Measurements from ENCODE around the gene ST8SIA4. TPM values are rescaled to one million over a fixed set of nuclear protein-coding genes. Genes with fewer than 3 reads are reported as not detected.

ST8SIA4 gene
- total and polyA plus RNA-seq, 10 of the 15 experiments (the other 5 are each of a cell fraction or from before 2014, with no cell fraction given): 4.4 to 30.9 (median 19.5) TPM

- Histone ChIP-seq H4K20me1 (ENCODE audit: control insufficient read depth, insufficient read depth) (no peaks in the 10 kb centered on the region), H3K4me2 (ENCODE audit: control insufficient read depth, insufficient read depth) (peak overlapping the region; percentile 62), H3K27ac (ENCODE audit: control insufficient read depth, insufficient read depth) (peak overlapping the region; percentile 95), H3K4me3 (peak overlapping the region; percentile 2; the same call in 1 of the 2 replicates), H3K36me3 (ENCODE audit: control insufficient read depth in 2 of 2, insufficient read depth in 2 of 2, low read length in 1 of 2) (peaks cover 0 to 5% of the 10 kb centered on the region in 2 experiments; a peak in 1 of 4 replicates), H3K79me2 (ENCODE audit: control insufficient read depth, insufficient read depth, low read length) (peaks cover 39% of the 10 kb centered on the region), H2AFZ (ENCODE audit: control insufficient read depth, low read depth, low read length) (no peak overlapping the region), H3K9ac (ENCODE audit: control insufficient read depth, insufficient read depth, low read length) (peak overlapping the region; percentile 59), H3K4me1 (ENCODE audit: control insufficient read depth, insufficient read depth, low read length) (peaks cover 40% of the 10 kb centered on the region), H3K27me3 (replicated peaks in 1 of 2; ENCODE audit: control insufficient read depth in 2 of 2, insufficient read depth in 2 of 2, low read length in 1 of 2) (no peaks in the 10 kb centered on the region), H3K9me3 (replicated peaks; ENCODE audit: control insufficient read depth, insufficient read depth, low read length) (peaks cover 15% of the 10 kb centered on the region)
- intact Hi-C loops (cut with micrococcal nuclease; ENCODE audit: unreplicated experiment) (loop anchor here (1.0 to 5.0 kb wide), 7 partner anchors 11 to 207 kb away; no protein-coding TSS in a partner anchor), in situ Hi-C loops (cut with MboI) (loop anchor here (5.0 kb wide), 1 partner anchor 52 kb away; no protein-coding TSS in a partner anchor)
- CTCF ChIA-PET: interaction anchor here (0.9 to 2.6 kb wide), 16 partner anchors 9 to 244 kb away, joined by 3 to 23 read pairs (median 5); partner anchors contain the start of gene ST8SIA4
- ATAC-seq (peak; percentile 13), DNase-seq (ENCODE audit: low read depth, low spot score) (no peak), FAIRE-seq (no peak)
- RAD21 ChIA-PET (ENCODE audit: unreplicated experiment): interaction anchor here (0.8 to 4.8 kb wide), 23 partner anchors 8 to 218 kb away, joined by 3 to 86 read pairs (median 8); partner anchors contain the start of gene ST8SIA4
- WGBS (ENCODE audit: insufficient coverage, insufficient replicate concordance, low lambda C conversion rate, missing lambda C conversion rate): 77% methylated on average over 9 of the region's 9 CpGs
- SMC1A ChIA-PET (ENCODE audit: uncharacterized antibody, unreplicated experiment): interaction anchor here (0.7 to 2.7 kb wide), 31 partner anchors 10 to 852 kb away, joined by 3 to 137 read pairs (median 7); partner anchors contain the start of gene ST8SIA4
- POLR2A ChIA-PET: interaction anchor here (0.6 to 3.1 kb wide), 16 partner anchors 9 to 1910 kb away, joined by 3 to 33 read pairs (median 8); partner anchors contain the start of gene ST8SIA4
- no TSS peak for BruUV-seq (replicated peaks)
- TF ChIP-seq SP1 (IDR thresholded peaks at IDR 0.05; ENCODE audit: low read depth, low read length) (no peak), PAX5 (IDR thresholded peaks at IDR 0.05; ENCODE audit: borderline replicate concordance, low read depth, low read length) (no peak), HSF1 (IDR thresholded peaks at IDR 0.05; ENCODE audit: low read depth, low read length) (no peak), NKRF (conservative IDR thresholded peaks at IDR 0.05) (no peak), ZBED1 (IDR thresholded peaks at IDR 0.05; ENCODE audit: borderline replicate concordance) (no peak), NR2F1 (conservative IDR thresholded peaks at IDR 0.05) (no peak), ZNF24 (IDR thresholded peaks at IDR 0.05) (0 out of 2 replicates have a peak, but pooled peaks have one; percentile 34), SMARCA5 (IDR thresholded peaks at IDR 0.05) (no peak)
- TF ChIP-seq, protein P1, sequence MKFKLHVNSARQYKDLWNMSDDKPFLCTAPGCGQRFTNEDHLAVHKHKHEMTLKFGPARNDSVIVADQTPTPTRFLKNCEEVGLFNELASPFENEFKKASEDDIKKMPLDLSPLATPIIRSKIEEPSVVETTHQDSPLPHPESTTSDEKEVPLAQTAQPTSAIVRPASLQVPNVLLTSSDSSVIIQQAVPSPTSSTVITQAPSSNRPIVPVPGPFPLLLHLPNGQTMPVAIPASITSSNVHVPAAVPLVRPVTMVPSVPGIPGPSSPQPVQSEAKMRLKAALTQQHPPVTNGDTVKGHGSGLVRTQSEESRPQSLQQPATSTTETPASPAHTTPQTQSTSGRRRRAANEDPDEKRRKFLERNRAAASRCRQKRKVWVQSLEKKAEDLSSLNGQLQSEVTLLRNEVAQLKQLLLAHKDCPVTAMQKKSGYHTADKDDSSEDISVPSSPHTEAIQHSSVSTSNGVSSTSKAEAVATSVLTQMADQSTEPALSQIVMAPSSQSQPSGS (IDR thresholded peaks at IDR 0.05; ENCODE audit: low read length): 0 out of 2 replicates have a peak, but pooled peaks have one; percentile 25
- TF ChIP-seq, protein P2, sequence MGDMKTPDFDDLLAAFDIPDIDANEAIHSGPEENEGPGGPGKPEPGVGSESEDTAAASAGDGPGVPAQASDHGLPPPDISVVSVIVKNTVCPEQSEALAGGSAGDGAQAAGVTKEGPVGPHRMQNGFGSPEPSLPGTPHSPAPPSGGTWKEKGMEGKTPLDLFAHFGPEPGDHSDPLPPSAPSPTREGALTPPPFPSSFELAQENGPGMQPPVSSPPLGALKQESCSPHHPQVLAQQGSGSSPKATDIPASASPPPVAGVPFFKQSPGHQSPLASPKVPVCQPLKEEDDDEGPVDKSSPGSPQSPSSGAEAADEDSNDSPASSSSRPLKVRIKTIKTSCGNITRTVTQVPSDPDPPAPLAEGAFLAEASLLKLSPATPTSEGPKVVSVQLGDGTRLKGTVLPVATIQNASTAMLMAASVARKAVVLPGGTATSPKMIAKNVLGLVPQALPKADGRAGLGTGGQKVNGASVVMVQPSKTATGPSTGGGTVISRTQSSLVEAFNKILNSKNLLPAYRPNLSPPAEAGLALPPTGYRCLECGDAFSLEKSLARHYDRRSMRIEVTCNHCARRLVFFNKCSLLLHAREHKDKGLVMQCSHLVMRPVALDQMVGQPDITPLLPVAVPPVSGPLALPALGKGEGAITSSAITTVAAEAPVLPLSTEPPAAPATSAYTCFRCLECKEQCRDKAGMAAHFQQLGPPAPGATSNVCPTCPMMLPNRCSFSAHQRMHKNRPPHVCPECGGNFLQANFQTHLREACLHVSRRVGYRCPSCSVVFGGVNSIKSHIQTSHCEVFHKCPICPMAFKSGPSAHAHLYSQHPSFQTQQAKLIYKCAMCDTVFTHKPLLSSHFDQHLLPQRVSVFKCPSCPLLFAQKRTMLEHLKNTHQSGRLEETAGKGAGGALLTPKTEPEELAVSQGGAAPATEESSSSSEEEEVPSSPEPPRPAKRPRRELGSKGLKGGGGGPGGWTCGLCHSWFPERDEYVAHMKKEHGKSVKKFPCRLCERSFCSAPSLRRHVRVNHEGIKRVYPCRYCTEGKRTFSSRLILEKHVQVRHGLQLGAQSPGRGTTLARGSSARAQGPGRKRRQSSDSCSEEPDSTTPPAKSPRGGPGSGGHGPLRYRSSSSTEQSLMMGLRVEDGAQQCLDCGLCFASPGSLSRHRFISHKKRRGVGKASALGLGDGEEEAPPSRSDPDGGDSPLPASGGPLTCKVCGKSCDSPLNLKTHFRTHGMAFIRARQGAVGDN (IDR thresholded peaks at IDR 0.05): peak; percentile 40; the same call in 1 of the 2 replicates
- TF ChIP-seq, protein P3, sequence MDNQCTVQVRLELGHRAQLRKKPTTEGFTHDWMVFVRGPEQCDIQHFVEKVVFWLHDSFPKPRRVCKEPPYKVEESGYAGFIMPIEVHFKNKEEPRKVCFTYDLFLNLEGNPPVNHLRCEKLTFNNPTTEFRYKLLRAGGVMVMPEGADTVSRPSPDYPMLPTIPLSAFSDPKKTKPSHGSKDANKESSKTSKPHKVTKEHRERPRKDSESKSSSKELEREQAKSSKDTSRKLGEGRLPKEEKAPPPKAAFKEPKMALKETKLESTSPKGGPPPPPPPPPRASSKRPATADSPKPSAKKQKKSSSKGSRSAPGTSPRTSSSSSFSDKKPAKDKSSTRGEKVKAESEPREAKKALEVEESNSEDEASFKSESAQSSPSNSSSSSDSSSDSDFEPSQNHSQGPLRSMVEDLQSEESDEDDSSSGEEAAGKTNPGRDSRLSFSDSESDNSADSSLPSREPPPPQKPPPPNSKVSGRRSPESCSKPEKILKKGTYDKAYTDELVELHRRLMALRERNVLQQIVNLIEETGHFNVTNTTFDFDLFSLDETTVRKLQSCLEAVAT (IDR thresholded peaks at IDR 0.05): peak; percentile 91; the same call in 1 of the 2 replicates
Measured at GRCh38 chr5:100828898-100829356, 74.2 kb downstream of the ST8SIA4 start.

Measured in GM12878 (cell line).